Fibroblast of villous mesenchyme (primary cell): ENCODE results near the gene ATP9A. TPM values are rescaled to one million over a fixed set of nuclear protein-coding genes. Genes with fewer than 3 reads are reported as not detected.

ENCODE experiments used
- DNase-seq: peaks from one replicate; pipeline ENCODE4 v3.0.0-alpha.2; 2010; ENCODE audit warnings: low read depth
- H3K4me3 ChIP-seq: 2 replicates; pipeline ENCODE4 v1.5.1; 2011; ENCODE audit warnings: low read depth, mild to moderate bottlenecking, low read length
- total RNA-seq: library from RNA; depleted of rRNA; stranded (reverse); fragments of >200 nt; gene quantifications from 2 replicates; pipeline ENCODE4 v1.2.3, GENCODE V29; 2012
- TF ChIP-seq, protein P1 (sequence below): IDR thresholded peaks from 2 replicates; pipeline ENCODE4 v1.5.1; 2012; ENCODE audit warnings: low read depth, mild to moderate bottlenecking, low read length; ENCODE audit not compliant: insufficient read depth

The ATP9A gene
- total RNA-seq, 1 donor, result 6.9 TPM

GRCh38 chr20:51600016-51600420 lies 168.2 kb downstream of the ATP9A start:
- no peak for DNase-seq
- TF ChIP-seq, protein P1, sequence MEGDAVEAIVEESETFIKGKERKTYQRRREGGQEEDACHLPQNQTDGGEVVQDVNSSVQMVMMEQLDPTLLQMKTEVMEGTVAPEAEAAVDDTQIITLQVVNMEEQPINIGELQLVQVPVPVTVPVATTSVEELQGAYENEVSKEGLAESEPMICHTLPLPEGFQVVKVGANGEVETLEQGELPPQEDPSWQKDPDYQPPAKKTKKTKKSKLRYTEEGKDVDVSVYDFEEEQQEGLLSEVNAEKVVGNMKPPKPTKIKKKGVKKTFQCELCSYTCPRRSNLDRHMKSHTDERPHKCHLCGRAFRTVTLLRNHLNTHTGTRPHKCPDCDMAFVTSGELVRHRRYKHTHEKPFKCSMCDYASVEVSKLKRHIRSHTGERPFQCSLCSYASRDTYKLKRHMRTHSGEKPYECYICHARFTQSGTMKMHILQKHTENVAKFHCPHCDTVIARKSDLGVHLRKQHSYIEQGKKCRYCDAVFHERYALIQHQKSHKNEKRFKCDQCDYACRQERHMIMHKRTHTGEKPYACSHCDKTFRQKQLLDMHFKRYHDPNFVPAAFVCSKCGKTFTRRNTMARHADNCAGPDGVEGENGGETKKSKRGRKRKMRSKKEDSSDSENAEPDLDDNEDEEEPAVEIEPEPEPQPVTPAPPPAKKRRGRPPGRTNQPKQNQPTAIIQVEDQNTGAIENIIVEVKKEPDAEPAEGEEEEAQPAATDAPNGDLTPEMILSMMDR, result no peak
- no peak overlapping the region for H3K4me3 ChIP-seq

- H3K4me3 ChIP-seq, result no peak overlapping the region
- TF ChIP-seq, protein P1, result no peak
- DNase-seq, result no peak
Measured at GRCh38 chr20:51598556-51598955, 169.6 kb downstream of the ATP9A start.

- TF ChIP-seq, protein P1, result no peak
- H3K4me3 ChIP-seq, result no peak overlapping the region
- DNase-seq, result no peak
Measured at GRCh38 chr20:51597389-51598231, 170.6 kb downstream of the ATP9A start.

- no peak for DNase-seq
- H3K4me3 ChIP-seq, result no peak overlapping the region
- TF ChIP-seq, protein P1, result no peak
Measured at GRCh38 chr20:51596668-51597388, 171.4 kb downstream of the ATP9A start.

- no peak for DNase-seq
- no peak overlapping the region for H3K4me3 ChIP-seq
- TF ChIP-seq, protein P1, result no peak
Measured at GRCh38 chr20:51595744-51596143, 172.4 kb downstream of the ATP9A start.

- no peak overlapping the region for H3K4me3 ChIP-seq
- TF ChIP-seq, protein P1, result peak; percentile 95
- DNase-seq, result peak; percentile 89
Measured at GRCh38 chr20:51595058-51595532, 173.1 kb downstream of the ATP9A start.
